Right ventricle myocardium inferior (tissue), 1 donor: ENCODE measurements around the gene TMEM129. TPM values are rescaled to one million over a fixed set of nuclear protein-coding genes. Genes with fewer than 3 reads are reported as not detected.

ENCODE experiments used
- ATAC-seq: fragments of 200-7000 bp; cut with Tn5 transposase; one replicate; pipeline ENCODE4 v1.9.1; 2020; ENCODE audit warnings: mild to moderate bottlenecking, moderate library complexity
- DNase-seq: peaks from one replicate; pipeline ENCODE4 v3.0.0; 2021; ENCODE audit errors: missing footprints
- intact Hi-C: fragments of 100-400 bp; cut with DNase I; formaldehyde crosslinking; loops from one replicate; pipeline ENCODE4 v1.11.0; 2022
- total RNA-seq: library from RNA; stranded (reverse); fragmentation: NEBNext Ultra II Directional; extraction: Animal tissue kit (Norgen Biotek cat#: 25700); gene quantifications from one replicate; pipeline ENCODE4 v1.2.1, GENCODE V29; 2021
- donor health status: DM: no; HTN: yes; CAD: no; lungs with severe emphysema.

The TMEM129 gene
- total RNA-seq, 1 donor from 2014 or later = 26.3 TPM

- ATAC-seq = no peak
- DNase-seq = no peak
- intact Hi-C loops = loop anchor here (1.0 to 2.0 kb wide), 2 partner anchors 63 to 152 kb away; no protein-coding TSS in a partner anchor
Observed at GRCh38 chr4:1746919-1747602, 25.9 kb upstream of the TMEM129 start.

DNA sequence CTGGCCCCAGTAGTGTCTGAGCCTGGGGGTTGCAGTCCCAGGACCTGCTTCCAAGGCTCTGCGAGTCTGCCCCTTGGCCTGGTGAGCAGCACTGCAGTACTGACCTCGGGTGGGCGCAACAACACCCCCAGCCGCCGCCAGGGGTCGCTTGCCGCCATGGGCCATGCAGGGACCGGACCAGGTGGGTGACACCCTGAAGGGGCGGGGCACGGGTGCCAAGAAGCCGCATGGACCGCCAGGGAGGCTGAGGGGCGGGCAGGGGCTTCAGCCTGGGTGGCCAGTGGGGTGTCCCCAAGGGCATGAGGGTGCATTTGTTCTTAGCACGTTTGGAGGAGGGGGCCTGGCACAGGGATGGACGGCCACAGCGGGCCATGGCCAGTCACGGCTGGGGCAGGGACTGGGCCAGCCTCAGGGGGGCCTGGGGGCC lies 25.2 kb upstream of the TMEM129 start:
- DNase-seq (peak; percentile 83), ATAC-seq (peak; percentile 72)
- intact Hi-C loops = loop anchor here (1.0 to 2.0 kb wide), 2 partner anchors 64 to 153 kb away; no protein-coding TSS in a partner anchor

DNA sequence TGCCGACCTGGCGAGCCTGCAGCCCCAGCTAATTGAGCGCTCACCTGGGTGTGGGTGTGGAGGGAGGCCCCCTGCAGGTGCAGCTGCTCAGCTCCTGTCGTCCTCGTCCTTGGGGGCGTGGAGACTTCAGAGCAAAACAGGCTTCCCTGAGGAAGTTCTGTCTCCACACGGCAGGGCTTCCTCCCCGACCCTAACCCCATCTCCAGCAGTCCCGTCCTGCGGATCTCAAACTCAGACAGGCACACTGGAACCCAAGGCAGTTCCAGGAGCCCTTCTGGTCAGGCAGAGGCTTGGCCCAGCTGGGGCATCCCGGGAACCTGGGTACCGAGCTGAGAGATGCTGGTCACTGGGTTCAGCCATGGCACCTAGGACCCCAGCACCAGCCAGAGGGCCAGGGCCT lies 24.6 kb upstream of the TMEM129 start:
- ATAC-seq (no peak), DNase-seq (no peak)
- intact Hi-C loops = loop anchor here (1.0 to 2.0 kb wide), 2 partner anchors 65 to 153 kb away; no protein-coding TSS in a partner anchor

DNA sequence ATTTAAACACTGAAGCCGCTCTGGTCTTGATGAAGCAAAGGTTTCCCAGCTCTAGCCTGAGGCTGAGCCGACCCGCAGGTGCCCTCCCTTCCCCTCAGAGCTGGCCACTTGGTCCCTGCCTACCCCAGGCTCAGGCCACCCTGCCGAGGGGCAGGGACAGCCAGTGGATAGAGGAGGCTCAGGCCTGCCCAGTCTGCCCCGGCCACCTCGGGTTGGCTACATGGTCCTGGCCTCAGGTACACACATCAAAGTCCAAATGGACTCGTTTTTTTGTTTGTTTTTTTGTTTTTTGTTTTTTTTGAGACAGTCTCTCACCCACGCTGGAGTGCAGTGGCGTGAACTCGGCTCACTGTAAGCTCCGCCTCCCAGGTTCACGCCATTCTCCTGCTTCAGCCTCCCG lies 24.0 kb upstream of the TMEM129 start:
- ATAC-seq (no peak), DNase-seq (no peak)
- intact Hi-C loops = no loop called here

DNA sequence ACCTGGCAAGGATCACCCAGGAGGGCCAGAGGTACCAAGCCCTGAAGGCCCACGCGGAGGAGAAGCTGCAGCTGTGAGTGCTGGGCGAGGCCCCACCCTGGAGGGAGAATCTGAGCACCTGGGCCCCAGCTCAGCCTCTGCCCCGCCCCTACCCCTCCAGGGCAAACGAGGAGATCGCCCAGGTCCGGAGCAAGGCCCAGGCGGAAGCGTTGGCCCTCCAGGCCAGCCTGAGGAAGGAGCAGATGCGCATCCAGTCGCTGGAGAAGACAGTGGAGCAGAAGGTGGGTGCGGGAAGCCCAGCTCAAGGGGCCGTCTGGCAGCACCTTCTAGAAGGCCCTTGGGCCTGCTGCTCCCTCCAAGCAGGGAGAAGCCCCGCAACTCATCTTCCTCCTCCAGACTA lies 23.4 kb upstream of the TMEM129 start:
- DNase-seq = no peak
- ATAC-seq = no peak
- intact Hi-C loops = no loop called here

- intact Hi-C loops = no loop called here
Observed at GRCh38 chr4:1743975-1744374, 22.9 kb upstream of the TMEM129 start.

DNA sequence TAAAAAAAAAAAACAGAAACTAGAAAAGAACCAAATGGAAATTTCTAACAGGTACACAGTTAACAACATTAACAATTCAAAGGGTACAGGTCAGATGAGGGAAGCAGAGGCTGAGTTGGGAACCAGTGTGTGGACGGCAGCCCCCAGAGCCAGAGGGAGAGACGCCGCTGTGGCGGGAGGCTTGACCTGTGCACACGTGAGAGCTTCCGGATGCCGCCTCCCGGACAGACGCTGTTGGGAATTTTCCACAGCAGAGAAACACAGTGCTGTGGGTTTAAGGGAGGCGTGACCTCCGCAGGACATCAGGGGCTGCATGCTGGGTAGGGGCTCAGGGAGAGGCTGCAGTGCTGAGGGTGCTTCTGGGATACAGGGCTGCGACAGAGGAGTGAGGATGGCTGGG lies 22.4 kb upstream of the TMEM129 start:
- intact Hi-C loops = no loop called here
- DNase-seq (no peak), ATAC-seq (no peak)

More at GRCh38 chr4:1743975-1744374, 22.9 kb upstream of the TMEM129 start:
- DNase-seq = no peak
- ATAC-seq = no peak

- ATAC-seq = no peak
- DNase-seq = no peak
- intact Hi-C loops = no loop called here
Observed at GRCh38 chr4:1741208-1741607, 20.1 kb upstream of the TMEM129 start.

- ATAC-seq = no peak
- intact Hi-C loops = no loop called here
- DNase-seq = no peak
Observed at GRCh38 chr4:1740021-1740545, 19.0 kb upstream of the TMEM129 start.

DNA sequence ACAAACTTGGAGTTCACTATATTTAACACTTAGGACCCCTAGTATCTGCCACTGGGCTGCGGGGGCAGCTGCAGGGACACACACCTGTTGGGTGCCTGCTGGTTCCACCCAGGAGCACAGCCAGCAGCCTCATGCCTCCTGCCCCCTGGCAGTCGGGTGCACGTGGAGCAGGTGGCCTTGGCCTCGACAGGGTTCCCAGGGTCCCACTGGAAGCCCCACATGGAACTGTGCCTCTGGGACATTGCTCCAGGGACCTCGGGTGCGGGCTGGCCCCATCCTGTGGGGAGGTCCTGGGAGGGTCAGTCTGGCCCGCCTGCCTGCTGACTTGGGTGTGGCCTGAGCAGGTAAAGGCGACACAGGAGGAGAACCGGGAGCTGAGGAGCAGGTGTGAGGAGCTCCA lies 18.2 kb upstream of the TMEM129 start:
- intact Hi-C loops = no loop called here
- DNase-seq (no peak), ATAC-seq (no peak)

DNA sequence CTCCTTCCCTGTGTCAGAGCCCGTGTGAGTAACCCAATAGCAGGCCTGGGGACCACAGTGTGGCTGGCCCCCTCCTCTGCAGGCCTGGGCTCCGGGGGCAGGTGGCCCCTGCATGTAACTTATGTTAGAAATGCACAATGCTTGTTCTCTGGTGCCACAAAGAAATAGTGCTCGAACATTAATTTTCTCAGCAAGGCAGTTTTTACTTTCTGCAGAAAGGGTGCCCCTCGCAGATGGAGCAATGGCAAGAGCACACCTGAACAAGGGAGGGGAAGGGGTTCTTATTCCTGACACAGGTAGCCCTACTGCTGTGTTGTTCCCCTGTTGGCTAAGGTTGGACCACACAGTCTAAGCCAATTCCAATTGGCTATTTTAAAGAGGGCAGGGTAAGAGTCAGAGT lies 17.3 kb upstream of the TMEM129 start:
- intact Hi-C loops = no loop called here
- ATAC-seq (no peak), DNase-seq (no peak)

GRCh38 chr4:1737666-1738065 lies 16.5 kb upstream of the TMEM129 start:
- DNase-seq (no peak), ATAC-seq (no peak)
- intact Hi-C loops = no loop called here

DNA sequence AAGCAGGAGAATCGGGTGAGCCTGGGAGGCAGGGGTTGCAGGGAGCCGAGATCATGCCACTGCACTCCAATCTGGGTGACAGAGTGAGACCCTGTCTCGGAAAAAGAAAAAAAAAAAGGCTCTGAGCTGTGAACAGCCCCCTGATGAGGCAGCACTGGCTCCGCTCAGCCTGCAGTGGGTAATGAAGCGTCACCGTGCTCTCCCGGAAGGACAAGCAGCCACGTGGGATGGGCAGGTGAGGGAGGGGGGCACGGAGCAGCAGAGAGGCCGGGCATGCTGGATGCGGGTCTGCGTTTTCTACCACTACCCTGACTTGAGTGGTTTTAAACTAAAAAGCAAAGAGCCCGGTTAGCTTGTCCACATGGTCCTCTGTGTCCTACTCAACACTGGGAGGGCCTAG lies 15.7 kb upstream of the TMEM129 start:
- intact Hi-C loops = no loop called here
- DNase-seq (no peak), ATAC-seq (no peak)

GRCh38 chr4:1735215-1735614 lies 14.1 kb upstream of the TMEM129 start:
- intact Hi-C loops = no loop called here
- ATAC-seq (no peak), DNase-seq (no peak)

- intact Hi-C loops = no loop called here
- DNase-seq (peak; percentile 31), ATAC-seq (no peak)
Observed at GRCh38 chr4:1732911-1733310, 11.8 kb upstream of the TMEM129 start.

DNA sequence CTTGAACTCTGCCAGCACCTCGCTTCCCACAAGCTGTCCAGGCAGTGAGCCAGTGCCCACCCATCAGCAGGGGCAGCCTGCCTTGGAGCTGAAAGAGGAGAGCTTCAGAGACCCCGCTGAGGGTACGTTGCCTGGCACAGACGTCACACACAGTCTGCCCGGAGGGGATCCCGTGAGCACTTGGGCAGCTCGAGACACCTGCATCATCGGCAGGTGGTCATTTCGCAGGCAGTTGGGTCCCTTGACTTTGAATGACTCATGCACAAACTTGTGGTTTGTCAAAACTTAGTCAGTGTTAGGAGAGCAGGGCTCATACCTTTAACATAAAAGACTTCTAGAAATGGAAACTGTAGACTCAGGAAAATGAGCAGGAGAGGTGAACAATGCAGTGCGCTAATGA lies 10.1 kb upstream of the TMEM129 start:
- intact Hi-C loops = no loop called here
- ATAC-seq = no peak
- DNase-seq = peak; percentile 33

DNA sequence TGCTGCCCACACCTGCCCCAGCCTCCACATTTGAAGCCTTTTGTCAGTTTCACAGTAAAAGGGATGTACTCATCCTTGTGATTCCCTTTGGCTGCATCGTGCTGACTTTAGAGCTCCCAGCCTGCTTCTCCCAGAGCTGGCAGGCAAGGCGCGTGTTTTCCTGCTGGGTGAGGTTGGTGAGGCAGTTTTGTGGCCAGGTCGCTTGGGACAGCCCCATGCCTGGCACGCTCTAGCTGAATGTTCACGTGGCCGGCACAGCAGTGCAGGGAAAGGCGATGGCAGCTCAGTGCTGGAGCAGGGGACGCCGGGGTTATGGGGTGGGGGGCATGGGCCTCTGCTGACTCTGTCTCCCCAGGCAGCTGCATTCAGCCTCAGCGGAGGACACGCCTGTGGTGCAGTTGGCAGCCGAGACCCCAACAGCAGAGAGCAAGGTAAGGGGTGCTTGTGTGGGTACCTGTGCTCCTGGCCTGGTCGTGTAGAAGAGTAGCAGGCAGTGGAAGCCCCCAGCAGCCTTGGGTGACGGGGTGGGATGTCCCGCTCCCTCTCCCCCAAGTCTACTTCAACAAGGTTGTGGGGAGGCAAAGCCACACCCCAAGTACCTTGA lies 9.5 kb upstream of the TMEM129 start:
- DNase-seq = peak; percentile 14
- intact Hi-C loops = no loop called here
- no peak for ATAC-seq

DNA sequence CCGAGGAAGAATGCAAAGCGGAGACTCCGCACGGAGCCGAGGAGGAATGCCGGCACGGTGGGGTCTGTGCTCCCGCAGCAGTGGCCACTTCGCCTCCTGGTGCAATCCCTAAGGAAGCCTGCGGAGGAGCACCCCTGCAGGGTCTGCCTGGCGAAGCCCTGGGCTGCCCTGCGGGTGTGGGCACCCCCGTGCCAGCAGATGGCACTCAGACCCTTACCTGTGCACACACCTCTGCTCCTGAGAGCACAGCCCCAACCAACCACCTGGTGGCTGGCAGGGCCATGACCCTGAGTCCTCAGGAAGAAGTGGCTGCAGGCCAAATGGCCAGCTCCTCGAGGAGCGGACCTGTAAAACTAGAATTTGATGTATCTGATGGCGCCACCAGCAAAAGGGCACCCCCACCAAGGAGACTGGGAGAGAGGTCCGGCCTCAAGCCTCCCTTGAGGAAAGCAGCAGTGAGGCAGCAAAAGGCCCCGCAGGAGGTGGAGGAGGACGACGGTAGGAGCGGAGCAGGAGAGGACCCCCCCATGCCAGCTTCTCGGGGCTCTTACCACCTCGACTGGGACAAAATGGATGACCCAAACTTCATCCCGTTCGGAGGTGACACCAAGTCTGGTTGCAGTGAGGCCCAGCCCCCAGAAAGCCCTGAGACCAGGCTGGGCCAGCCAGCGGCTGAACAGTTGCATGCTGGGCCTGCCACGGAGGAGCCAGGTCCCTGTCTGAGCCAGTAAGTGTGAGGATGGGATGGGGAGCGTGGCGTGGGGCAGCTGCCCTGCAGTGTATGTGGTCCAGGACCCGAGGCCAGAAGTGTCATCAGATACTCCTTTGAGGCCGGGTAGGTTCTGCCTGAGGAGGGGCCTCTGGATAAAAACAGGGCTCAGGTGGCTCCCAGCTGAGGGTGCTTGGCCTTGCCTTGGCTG lies 7.2 kb upstream of the TMEM129 start:
- intact Hi-C loops = no loop called here
- ATAC-seq (no peak), DNase-seq (no peak)
